Cardiac ventricle fibroblast (primary cell): Measurements from ENCODE around the gene OR10R2. TPM values are rescaled to one million over a fixed set of nuclear protein-coding genes. Genes with fewer than 3 reads are reported as not detected.

Experiments
- total RNA-seq: library from RNA; depleted of rRNA; stranded (reverse); fragments of >200 nt; gene quantifications from 2 replicates; pipeline ENCODE4 v1.2.3, GENCODE V29; 2015

The OR10R2 gene, protein sequence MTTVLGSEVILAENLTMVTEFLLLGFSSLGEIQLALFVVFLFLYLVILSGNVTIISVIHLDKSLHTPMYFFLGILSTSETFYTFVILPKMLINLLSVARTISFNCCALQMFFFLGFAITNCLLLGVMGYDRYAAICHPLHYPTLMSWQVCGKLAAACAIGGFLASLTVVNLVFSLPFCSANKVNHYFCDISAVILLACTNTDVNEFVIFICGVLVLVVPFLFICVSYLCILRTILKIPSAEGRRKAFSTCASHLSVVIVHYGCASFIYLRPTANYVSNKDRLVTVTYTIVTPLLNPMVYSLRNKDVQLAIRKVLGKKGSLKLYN
- not detected in 2 replicates for total RNA-seq

DNA sequence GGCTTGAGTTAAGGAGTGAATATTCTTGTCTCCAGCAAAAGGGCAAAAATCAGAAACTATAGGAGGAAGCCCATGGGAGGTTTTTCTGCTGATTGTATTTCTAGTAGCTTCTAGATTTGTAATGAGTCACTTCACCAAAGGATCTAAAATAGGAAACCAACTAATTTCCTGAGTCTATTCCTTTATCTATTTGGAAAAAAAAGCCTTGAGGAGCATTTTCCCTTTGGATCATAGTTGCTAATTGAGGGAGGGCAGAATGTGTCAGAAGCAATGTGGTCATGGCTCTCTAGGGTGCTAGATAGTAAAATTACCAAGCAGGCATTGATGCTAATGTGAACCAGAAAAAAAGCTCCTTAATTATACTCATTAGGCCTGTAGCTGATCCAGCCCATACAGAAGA is at the start of gene OR10R2:
TSS of gene OR10R2 (plus strand) at position 301 of the 400 bp plus-strand sequence. CDS start 106 bp downstream, outside the sequence.

DNA sequence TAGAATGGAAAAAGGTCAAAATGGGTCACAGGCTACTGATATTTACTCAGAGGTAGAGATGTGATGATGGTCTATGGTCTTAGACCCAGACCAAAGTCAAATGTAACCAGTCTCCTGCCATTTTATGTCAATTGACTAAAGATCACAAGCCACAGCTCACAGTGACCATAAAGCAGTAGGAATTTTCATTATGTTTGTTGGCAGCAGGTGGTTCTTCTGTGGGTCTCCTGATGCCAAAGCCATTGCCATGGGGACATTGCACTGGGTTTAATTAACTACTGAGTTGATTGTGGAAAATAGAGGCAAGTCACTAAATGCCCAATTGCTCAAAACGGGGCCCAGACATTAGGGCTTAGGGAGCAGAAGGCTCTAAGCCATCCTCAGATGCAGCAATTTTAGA is 45.9 kb upstream of the OR10R2 start, which contains the start of gene OR10K2:
TSS of gene OR10K2 (minus strand) at position 101 of the 400 bp plus-strand sequence. CDS start 5,371 bp downstream, outside the sequence.

DNA sequence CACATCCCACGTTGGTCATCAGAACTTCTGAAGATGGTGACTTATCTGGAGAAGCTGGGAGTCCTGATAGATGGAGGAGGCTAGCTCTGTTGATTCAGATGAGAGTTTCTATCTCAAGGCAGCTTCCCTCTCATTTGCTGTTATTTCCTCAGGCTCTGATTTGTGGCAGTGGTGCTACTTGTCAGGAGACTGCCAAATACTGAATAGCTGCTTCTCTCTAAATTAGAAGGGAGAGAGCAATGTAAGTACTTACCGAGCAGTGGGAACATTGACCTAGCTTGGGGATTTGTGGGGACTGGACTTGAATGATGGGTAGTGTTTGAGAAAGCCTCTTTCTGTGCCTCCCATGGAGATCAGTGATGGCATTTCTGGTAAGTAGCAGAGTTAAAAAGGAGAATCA is 10.5 kb upstream of the OR10R2 start, which contains the start of gene OR10K1:
TSS of gene OR10K1 (plus strand) at position 301 of the 400 bp plus-strand sequence. CDS start 3,728 bp downstream, outside the sequence.

Other genes with a start within 250 kb of the OR10R2 start
- not detected in 2 replicates for gene CD1A, start 217.8 kb upstream of the OR10R2 start, total RNA-seq
- gene CD1C, start 182.3 kb upstream of the OR10R2 start, total RNA-seq, result not detected in 2 replicates
- not detected in 2 replicates for gene CD1B, start 140.7 kb upstream of the OR10R2 start, total RNA-seq
- not detected in 2 replicates for gene CD1E, start 118.3 kb upstream of the OR10R2 start, total RNA-seq
- not detected in 2 replicates for gene OR10T2, start 72.8 kb upstream of the OR10R2 start, total RNA-seq
- not detected in 2 replicates for gene OR10K2, start 46.0 kb upstream of the OR10R2 start, total RNA-seq
- gene OR10K1, start 10.4 kb upstream of the OR10R2 start, total RNA-seq, result not detected in 2 replicates
- gene OR6Y1, start 82.2 kb downstream of the OR10R2 start, total RNA-seq, result not detected in 2 replicates
- gene OR6P1, start 98.4 kb downstream of the OR10R2 start, total RNA-seq, result not detected in 2 replicates
- not detected in 2 replicates for gene OR10X1, start 107.7 kb downstream of the OR10R2 start, total RNA-seq
- gene OR10Z1, start 133.0 kb downstream of the OR10R2 start, total RNA-seq, result not detected in 2 replicates
- gene SPTA1, start 214.5 kb downstream of the OR10R2 start, total RNA-seq, result 0.20 and 0.25 TPM in 2 replicates
- not detected in 2 replicates for gene OR6K2, start 228.4 kb downstream of the OR10R2 start, total RNA-seq
- not detected in 2 replicates for gene OR6K3, start 248.5 kb downstream of the OR10R2 start, total RNA-seq